Measurements from ENCODE around the gene FCMR.

Gene FCMR

DNA sequence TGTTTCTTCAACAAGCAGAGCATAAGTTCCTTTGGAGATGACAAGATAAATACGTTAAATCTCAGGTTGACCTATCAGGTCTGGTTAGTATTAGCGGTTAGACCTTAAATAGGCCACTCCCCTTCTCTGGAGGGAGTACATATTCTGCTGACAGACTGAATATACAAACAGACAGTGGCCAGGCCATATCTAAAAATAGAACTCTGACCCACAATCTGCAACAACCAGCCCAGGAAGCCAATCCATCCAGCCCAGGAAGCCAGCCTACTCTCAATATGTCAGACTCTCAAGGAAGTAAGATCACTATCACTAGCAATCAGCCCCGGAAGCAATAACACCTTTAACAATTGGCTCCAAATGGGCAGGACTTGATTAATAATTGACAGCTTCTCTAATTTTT lies 49.6 kb downstream of the FCMR start:
- Histone ChIP-seq H3K36me3 (ENCODE audit: insufficient read depth, low read length) (no peaks in the 10 kb centered on the region), H3K4me3 (ENCODE audit: low read depth, low read length, poor library complexity, severe bottlenecking) (no peak overlapping the region), H3K9me3 (ENCODE audit: low read length) (no peaks in the 10 kb centered on the region), H3K27me3 (ENCODE audit: insufficient read depth, low read length) (no peaks in the 10 kb centered on the region; the same call in 1 of the 2 replicates), H3K9me2 (ENCODE audit: low read depth, low read length) (no peaks in the 10 kb centered on the region), H2AFZ (ENCODE audit: low read length) (no peak overlapping the region), H3K4me2 (ENCODE audit: low read length) (no peak overlapping the region), H3K9ac (ENCODE audit: low read length) (no peak overlapping the region), H3F3A (ENCODE audit: insufficient read depth, low read length) (no peaks in the 10 kb centered on the region), H3K4me1 (ENCODE audit: insufficient read depth, low read length, severe bottlenecking) (no peaks in the 10 kb centered on the region), H4K20me1 (ENCODE audit: insufficient read depth, low read length) (no peaks in the 10 kb centered on the region), H3K27ac (ENCODE audit: low read depth, low read length, poor library complexity, severe bottlenecking) (no peak overlapping the region), H3K79me2 (ENCODE audit: insufficient read depth, low read length) (no peaks in the 10 kb centered on the region)
- no peak for TF ChIP-seq EZH2 (IDR thresholded peaks at IDR 0.05; ENCODE audit: borderline replicate concordance, low read length)
- TF ChIP-seq CTCF (IDR thresholded peaks at IDR 0.05; ENCODE audit: low read length): no peak

DNA sequence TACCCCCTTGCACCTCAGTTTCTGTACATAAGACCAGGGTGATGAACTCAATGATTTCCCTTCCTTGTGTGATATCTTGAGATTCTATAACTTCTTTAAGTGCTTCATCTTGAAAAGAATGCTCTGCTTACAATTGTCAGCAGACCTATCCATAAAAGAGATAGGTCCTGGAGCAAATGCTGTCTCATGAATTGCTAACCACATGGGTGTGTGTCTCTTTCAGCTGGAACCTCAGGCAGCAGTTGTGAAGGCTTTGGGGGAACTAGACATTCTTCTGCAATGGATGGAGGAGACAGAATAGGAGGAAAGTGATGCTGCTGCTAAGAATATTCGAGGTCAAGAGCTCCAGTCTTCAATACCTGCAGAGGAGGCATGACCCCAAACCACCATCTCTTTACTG lies 53.5 kb downstream of the FCMR start:
- no peaks in the 10 kb centered on the region for H3F3A ChIP-seq (ENCODE audit: insufficient read depth, low read length)
- H3K4me3 ChIP-seq (ENCODE audit: low read depth, low read length, poor library complexity, severe bottlenecking): no peak overlapping the region
- H3K4me1 ChIP-seq (ENCODE audit: insufficient read depth, low read length, severe bottlenecking): no peaks in the 10 kb centered on the region
- no peaks in the 10 kb centered on the region for H3K36me3 ChIP-seq (ENCODE audit: insufficient read depth, low read length)
- no peak overlapping the region for H3K27ac ChIP-seq (ENCODE audit: low read depth, low read length, poor library complexity, severe bottlenecking)
- no peaks in the 10 kb centered on the region; the same call in 1 of the 2 replicates for H3K27me3 ChIP-seq (ENCODE audit: insufficient read depth, low read length)
- H4K20me1 ChIP-seq (ENCODE audit: insufficient read depth, low read length): no peaks in the 10 kb centered on the region
- H3K9ac ChIP-seq (ENCODE audit: low read length): no peak overlapping the region
- H3K9me3 ChIP-seq (ENCODE audit: low read length): no peaks in the 10 kb centered on the region
- no peak for TF ChIP-seq CTCF (IDR thresholded peaks at IDR 0.05; ENCODE audit: low read length)
- TF ChIP-seq EZH2 (IDR thresholded peaks at IDR 0.05; ENCODE audit: borderline replicate concordance, low read length): no peak
- no peaks in the 10 kb centered on the region for H3K79me2 ChIP-seq (ENCODE audit: insufficient read depth, low read length)
- H3K9me2 ChIP-seq (ENCODE audit: low read depth, low read length): no peaks in the 10 kb centered on the region
- H2AFZ ChIP-seq (ENCODE audit: low read length): no peak overlapping the region
- H3K4me2 ChIP-seq (ENCODE audit: low read length): no peak overlapping the region

DNA sequence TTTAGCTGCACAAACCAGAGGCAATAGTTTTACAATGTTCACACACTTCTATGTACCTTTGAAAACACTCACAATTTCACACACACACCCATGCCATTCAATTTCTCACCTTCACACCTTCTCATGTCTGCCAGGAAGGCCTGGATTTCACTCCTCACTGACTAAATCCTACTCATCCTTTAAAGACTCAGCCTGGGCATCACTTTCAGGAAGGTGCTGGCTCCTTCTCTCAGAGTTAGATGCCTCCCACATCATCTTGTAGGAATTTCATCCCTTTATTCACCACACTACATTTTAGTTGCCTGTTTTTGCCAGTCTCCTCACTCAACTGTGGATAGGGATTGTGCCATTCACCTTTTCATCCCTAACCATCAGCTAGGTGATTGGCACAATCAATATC lies 54.0 kb downstream of the FCMR start:
- no peaks in the 10 kb centered on the region for H3K79me2 ChIP-seq (ENCODE audit: insufficient read depth, low read length)
- H2AFZ ChIP-seq (ENCODE audit: low read length): no peak overlapping the region
- no peaks in the 10 kb centered on the region; the same call in 1 of the 2 replicates for H3K27me3 ChIP-seq (ENCODE audit: insufficient read depth, low read length)

More for the DNA sequence above, 54.0 kb downstream of the FCMR start:
- no peaks in the 10 kb centered on the region for H3K4me1 ChIP-seq (ENCODE audit: insufficient read depth, low read length, severe bottlenecking)
- no peaks in the 10 kb centered on the region for H4K20me1 ChIP-seq (ENCODE audit: insufficient read depth, low read length)
- TF ChIP-seq CTCF (IDR thresholded peaks at IDR 0.05; ENCODE audit: low read length) (no peak), EZH2 (IDR thresholded peaks at IDR 0.05; ENCODE audit: borderline replicate concordance, low read length) (no peak)
- H3K9me2 ChIP-seq (ENCODE audit: low read depth, low read length): no peaks in the 10 kb centered on the region
- H3F3A ChIP-seq (ENCODE audit: insufficient read depth, low read length): no peaks in the 10 kb centered on the region
- H3K9ac ChIP-seq (ENCODE audit: low read length): no peak overlapping the region
- no peaks in the 10 kb centered on the region for H3K36me3 ChIP-seq (ENCODE audit: insufficient read depth, low read length)
- no peak overlapping the region for H3K27ac ChIP-seq (ENCODE audit: low read depth, low read length, poor library complexity, severe bottlenecking)
- H3K9me3 ChIP-seq (ENCODE audit: low read length): no peaks in the 10 kb centered on the region
- H3K4me2 ChIP-seq (ENCODE audit: low read length): no peak overlapping the region
- no peak overlapping the region for H3K4me3 ChIP-seq (ENCODE audit: low read depth, low read length, poor library complexity, severe bottlenecking)

All from OCI-LY1 (cell line).